ENCODE results near the gene SLC35B2. TPM values are rescaled to one million over a fixed set of nuclear protein-coding genes. Genes with fewer than 3 reads are reported as not detected.

SLC35B2 gene
- total and polyA plus RNA-seq, 10 of the 15 experiments (the other 5 are each of a cell fraction or from before 2014, with no cell fraction given) = 11.3 to 45.4 (median 33.8) TPM

DNA sequence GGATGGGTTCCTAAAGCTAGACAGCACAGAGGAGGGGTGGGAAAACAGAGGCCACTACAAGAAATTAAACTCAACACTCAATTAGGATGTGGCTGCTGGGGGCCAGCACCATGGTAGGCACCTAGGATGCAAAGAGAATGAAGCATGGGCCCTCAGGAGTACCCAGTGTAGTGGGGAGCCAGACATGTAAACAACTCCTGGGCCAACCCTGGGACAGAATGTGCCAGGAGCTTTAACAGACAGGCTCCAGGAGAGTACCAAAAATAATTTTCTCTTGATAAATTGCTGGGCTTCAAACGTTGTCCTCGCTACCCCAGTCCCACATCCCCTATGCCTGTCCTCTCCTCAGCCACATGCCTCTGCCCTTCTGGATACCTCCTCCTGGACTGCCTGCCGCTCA, 14.6 kb upstream of the SLC35B2 start:
- intact Hi-C loops (cut with micrococcal nuclease; ENCODE audit: unreplicated experiment) = no loop called here
- RAD21 ChIA-PET (ENCODE audit: unreplicated experiment) = no interaction called here
- no peak overlapping the region for H3K9ac ChIP-seq (ENCODE audit: control insufficient read depth, insufficient read depth, low read length)
- POLR2A ChIA-PET = no interaction called here
- ATAC-seq (no peak), FAIRE-seq (no peak), DNase-seq (ENCODE audit: low read depth, low spot score) (no peak)
- H3K79me2 ChIP-seq (ENCODE audit: control insufficient read depth, insufficient read depth, low read length) = no peaks in the 10 kb centered on the region
- no peak overlapping the region for H2AFZ ChIP-seq (ENCODE audit: control insufficient read depth, low read depth, low read length)
- H3K9me3 ChIP-seq (replicated peaks; ENCODE audit: control insufficient read depth, insufficient read depth, low read length) = no peaks in the 10 kb centered on the region
- no peaks in the 10 kb centered on the region for H4K20me1 ChIP-seq (ENCODE audit: control insufficient read depth, insufficient read depth)
- CTCF ChIA-PET = interaction anchor here (1.4 to 1.9 kb wide), 2 partner anchors 18 to 34 kb away, joined by 4 read pairs; no protein-coding TSS in a partner anchor
- peaks cover 4 to 15% of the 10 kb centered on the region in 2 experiments; a peak in 3 of 4 replicates for H3K27me3 ChIP-seq (replicated peaks in 1 of 2; ENCODE audit: control insufficient read depth in 2 of 2, insufficient read depth in 2 of 2, low read length in 1 of 2)
- H3K4me3 ChIP-seq = no peak overlapping the region
- TF ChIP-seq POLR2AphosphoS2 (IDR thresholded peaks at IDR 0.05; ENCODE audit: low read depth, low read length) = no peak
- no peak for TF ChIP-seq RUNX3 (IDR thresholded peaks at IDR 0.05; ENCODE audit: low read length)
- no peak for TF ChIP-seq CEBPB (IDR thresholded peaks at IDR 0.05; ENCODE audit: borderline replicate concordance in 1 of 2, low read depth in 2 of 2, low read length in 2 of 2)
- TF ChIP-seq, protein P1, sequence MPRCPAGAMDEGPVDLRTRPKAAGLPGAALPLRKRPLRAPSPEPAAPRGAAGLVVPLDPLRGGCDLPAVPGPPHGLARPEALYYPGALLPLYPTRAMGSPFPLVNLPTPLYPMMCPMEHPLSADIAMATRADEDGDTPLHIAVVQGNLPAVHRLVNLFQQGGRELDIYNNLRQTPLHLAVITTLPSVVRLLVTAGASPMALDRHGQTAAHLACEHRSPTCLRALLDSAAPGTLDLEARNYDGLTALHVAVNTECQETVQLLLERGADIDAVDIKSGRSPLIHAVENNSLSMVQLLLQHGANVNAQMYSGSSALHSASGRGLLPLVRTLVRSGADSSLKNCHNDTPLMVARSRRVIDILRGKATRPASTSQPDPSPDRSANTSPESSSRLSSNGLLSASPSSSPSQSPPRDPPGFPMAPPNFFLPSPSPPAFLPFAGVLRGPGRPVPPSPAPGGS (IDR thresholded peaks at IDR 0.05; ENCODE audit: borderline replicate concordance, insufficient read depth, low read depth, low read length, poor library complexity, severe bottlenecking) = no peak
- TF ChIP-seq TAF1 (IDR thresholded peaks at IDR 0.05; ENCODE audit: borderline replicate concordance, low read depth, low read length) = no peak
- no peak for TF ChIP-seq ZBED1 (IDR thresholded peaks at IDR 0.05; ENCODE audit: borderline replicate concordance)
- TF ChIP-seq, protein P2, sequence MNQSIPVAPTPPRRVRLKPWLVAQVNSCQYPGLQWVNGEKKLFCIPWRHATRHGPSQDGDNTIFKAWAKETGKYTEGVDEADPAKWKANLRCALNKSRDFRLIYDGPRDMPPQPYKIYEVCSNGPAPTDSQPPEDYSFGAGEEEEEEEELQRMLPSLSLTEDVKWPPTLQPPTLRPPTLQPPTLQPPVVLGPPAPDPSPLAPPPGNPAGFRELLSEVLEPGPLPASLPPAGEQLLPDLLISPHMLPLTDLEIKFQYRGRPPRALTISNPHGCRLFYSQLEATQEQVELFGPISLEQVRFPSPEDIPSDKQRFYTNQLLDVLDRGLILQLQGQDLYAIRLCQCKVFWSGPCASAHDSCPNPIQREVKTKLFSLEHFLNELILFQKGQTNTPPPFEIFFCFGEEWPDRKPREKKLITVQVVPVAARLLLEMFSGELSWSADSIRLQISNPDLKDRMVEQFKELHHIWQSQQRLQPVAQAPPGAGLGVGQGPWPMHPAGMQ (IDR thresholded peaks at IDR 0.05; ENCODE audit: borderline replicate concordance) = no peak
- H3K27ac ChIP-seq (ENCODE audit: control insufficient read depth, insufficient read depth) = no peak overlapping the region
- 68% methylated on average over 3 of the region's 3 CpGs for WGBS (ENCODE audit: insufficient coverage, insufficient replicate concordance, low lambda C conversion rate, missing lambda C conversion rate)
- in situ Hi-C loops (cut with MboI) = no loop called here
- peaks cover 10% of the 10 kb centered on the region for H3K4me1 ChIP-seq (ENCODE audit: control insufficient read depth, insufficient read depth, low read length)
- SMC1A ChIA-PET (ENCODE audit: uncharacterized antibody, unreplicated experiment) = no interaction called here
- no peaks in the 10 kb centered on the region for H3K36me3 ChIP-seq (ENCODE audit: control insufficient read depth in 2 of 2, insufficient read depth in 2 of 2, low read length in 1 of 2)
- H3K4me2 ChIP-seq (ENCODE audit: control insufficient read depth, insufficient read depth) = no peak overlapping the region
- no TSS peak for BruUV-seq (replicated peaks)

Measured in GM12878 (cell line).